T-helper 9 cell (primary cell): Measurements from ENCODE around the gene ANKRD17.
"Not testable (repeated sequence)": the region's sequence is repeated elsewhere in the genome, so short reads cannot be mapped to it uniquely, and the experiment has no call there.

Source experiments
- DNase-seq: peaks from one replicate; pipeline ENCODE4 v3.0.0-alpha.2; 2020

Gene ANKRD17

GRCh38 chr4:73248416-73248815 is 10.2 kb downstream of the ANKRD17 start:
- DNase-seq = no peak

- DNase-seq = no peak
Measured at GRCh38 chr4:73247100-73247499, 11.5 kb downstream of the ANKRD17 start.

- no peak for DNase-seq
Measured at GRCh38 chr4:73245955-73246354, 12.6 kb downstream of the ANKRD17 start.

GRCh38 chr4:73244945-73245601 is 13.5 kb downstream of the ANKRD17 start:
- no peak for DNase-seq

GRCh38 chr4:73237044-73237443 is 21.6 kb downstream of the ANKRD17 start:
- DNase-seq = no peak

- DNase-seq = no peak
Measured at GRCh38 chr4:73236151-73236550, 22.4 kb downstream of the ANKRD17 start.

GRCh38 chr4:73234712-73235111 is 23.9 kb downstream of the ANKRD17 start:
- no peak for DNase-seq

GRCh38 chr4:73231518-73232487 is 26.8 kb downstream of the ANKRD17 start:
- no peak for DNase-seq

GRCh38 chr4:73230865-73231517 is 27.6 kb downstream of the ANKRD17 start:
- no peak for DNase-seq

- DNase-seq = not testable (repeated sequence)
Measured at GRCh38 chr4:73228800-73229199, 29.8 kb downstream of the ANKRD17 start.

- DNase-seq = no peak
Measured at GRCh38 chr4:73224886-73225285, 33.7 kb downstream of the ANKRD17 start.

GRCh38 chr4:73223258-73223650 is 35.3 kb downstream of the ANKRD17 start:
- DNase-seq = no peak

GRCh38 chr4:73222466-73223257 is 35.9 kb downstream of the ANKRD17 start:
- peak; percentile 27 for DNase-seq

- DNase-seq = no peak
Measured at GRCh38 chr4:73221734-73222133, 36.9 kb downstream of the ANKRD17 start.

GRCh38 chr4:73220815-73221214 is 37.8 kb downstream of the ANKRD17 start:
- DNase-seq = no peak

GRCh38 chr4:73213916-73214653 is 44.5 kb downstream of the ANKRD17 start:
- no peak for DNase-seq

- no peak for DNase-seq
Measured at GRCh38 chr4:73212982-73213730, 45.4 kb downstream of the ANKRD17 start.

- DNase-seq = no peak
Measured at GRCh38 chr4:73211968-73212367, 46.6 kb downstream of the ANKRD17 start.

GRCh38 chr4:73208376-73208775 is 50.2 kb downstream of the ANKRD17 start:
- no peak for DNase-seq

GRCh38 chr4:73206236-73206635 is 52.4 kb downstream of the ANKRD17 start:
- DNase-seq = no peak

GRCh38 chr4:73205482-73205881 is 53.1 kb downstream of the ANKRD17 start:
- DNase-seq = no peak
